Ovary (tissue), 3 donors: ENCODE results near the gene NR3C2.

Source experiments
- EP300 ChIP-seq: sonication (generic); formaldehyde crosslinking; IDR thresholded peaks from one replicate; pipeline ENCODE4 v1.6.1; 2017; ENCODE audit warnings: antibody characterized with exemption
- POLR2A ChIP-seq: fragments of 450-650 bp; IDR thresholded peaks from one replicate; pipeline ENCODE4 v1.6.1; 2017; ENCODE audit warnings: antibody characterized with exemption, mild to moderate bottlenecking, moderate library complexity
- TF ChIP-seq, protein P1 (sequence below), 3 donors: fragments of 450-650 bp in 2 of 3; fragments of 200-600 bp in 1 of 3; IDR thresholded peaks; one replicate each; pipeline versions ENCODE4 v1.5.1 to v1.8.0; 2016 to 2022; ENCODE audit warnings: antibody characterized with exemption in 3 of 3, mild to moderate bottlenecking in 1 of 3
- donor health status: DM: no; HTN: no; CAD: no.

DNA sequence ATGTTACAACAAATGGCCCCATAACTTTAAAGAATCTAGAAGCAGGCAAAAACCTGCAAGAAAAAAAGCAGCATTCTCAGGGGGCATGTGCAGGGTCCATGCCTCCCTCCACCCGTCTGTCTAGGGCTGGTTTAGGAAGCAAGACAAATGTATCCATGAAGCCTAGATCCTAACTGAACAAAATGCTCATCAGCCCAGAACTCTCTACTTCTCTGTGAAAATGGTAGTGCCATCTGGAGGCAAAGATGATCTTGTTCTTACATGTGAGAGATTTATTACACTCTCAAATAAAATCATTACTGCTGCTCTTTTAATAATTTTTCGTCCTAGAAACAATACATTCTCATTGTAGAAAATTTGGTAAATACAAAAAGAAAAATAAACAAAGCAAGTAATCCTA is 26.7 kb downstream of the NR3C2 start:
- TF ChIP-seq POLR2A (no peak), EP300 (no peak)
- TF ChIP-seq, protein P1, sequence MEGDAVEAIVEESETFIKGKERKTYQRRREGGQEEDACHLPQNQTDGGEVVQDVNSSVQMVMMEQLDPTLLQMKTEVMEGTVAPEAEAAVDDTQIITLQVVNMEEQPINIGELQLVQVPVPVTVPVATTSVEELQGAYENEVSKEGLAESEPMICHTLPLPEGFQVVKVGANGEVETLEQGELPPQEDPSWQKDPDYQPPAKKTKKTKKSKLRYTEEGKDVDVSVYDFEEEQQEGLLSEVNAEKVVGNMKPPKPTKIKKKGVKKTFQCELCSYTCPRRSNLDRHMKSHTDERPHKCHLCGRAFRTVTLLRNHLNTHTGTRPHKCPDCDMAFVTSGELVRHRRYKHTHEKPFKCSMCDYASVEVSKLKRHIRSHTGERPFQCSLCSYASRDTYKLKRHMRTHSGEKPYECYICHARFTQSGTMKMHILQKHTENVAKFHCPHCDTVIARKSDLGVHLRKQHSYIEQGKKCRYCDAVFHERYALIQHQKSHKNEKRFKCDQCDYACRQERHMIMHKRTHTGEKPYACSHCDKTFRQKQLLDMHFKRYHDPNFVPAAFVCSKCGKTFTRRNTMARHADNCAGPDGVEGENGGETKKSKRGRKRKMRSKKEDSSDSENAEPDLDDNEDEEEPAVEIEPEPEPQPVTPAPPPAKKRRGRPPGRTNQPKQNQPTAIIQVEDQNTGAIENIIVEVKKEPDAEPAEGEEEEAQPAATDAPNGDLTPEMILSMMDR (IDR thresholded peaks at IDR 0.05), result no peak
